NCI-H345 treated with DMSO at 0.1 percent for 48 hours (cell line): Measurements from ENCODE around the gene LIMA1.
A peak's percentile ranks its signal among the peaks of the same experiment; 100 is the strongest.
"Not testable (repeated sequence)": the region's sequence is repeated elsewhere in the genome, so short reads cannot be mapped to it uniquely, and the experiment has no call there.

Experiments
- DNase-seq: peaks from one replicate; lab custom pipeline; 2025; ENCODE audit not compliant: unreplicated experiment; lab: John Stamatoyannopoulos, UW

LIMA1 gene

GRCh38 chr12:50188875-50189575, 94.3 kb downstream of the LIMA1 start:
- DNase-seq: no peak

- no peak for DNase-seq
These were observed 95.0 kb downstream of the LIMA1 start for GRCh38 chr12:50188241-50188781.

GRCh38 chr12:50187084-50187900, 96.0 kb downstream of the LIMA1 start:
- DNase-seq: no peak

DNA sequence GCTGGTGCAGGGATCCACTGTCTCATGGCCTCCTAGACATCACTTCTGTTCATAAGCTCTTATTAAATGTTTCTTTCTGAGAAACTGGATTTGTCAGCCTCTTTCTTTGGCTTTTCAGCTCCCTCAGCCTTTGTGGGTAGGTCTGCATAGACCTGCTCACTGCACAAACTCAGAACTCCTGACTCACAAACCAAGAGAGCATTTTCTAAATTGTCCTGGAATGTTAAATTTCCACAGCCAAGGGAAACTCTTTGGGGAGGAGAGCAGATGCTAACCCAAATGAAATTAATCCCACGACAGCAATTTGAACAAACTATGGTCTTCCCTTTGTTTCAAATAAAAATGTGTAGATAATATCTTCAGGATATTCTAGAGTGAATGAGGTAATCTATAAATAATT, 96.6 kb downstream of the LIMA1 start:
- DNase-seq: no peak

- DNase-seq: no peak
These were observed 97.2 kb downstream of the LIMA1 start for GRCh38 chr12:50185970-50186663.

GRCh38 chr12:50185301-50185895, 97.9 kb downstream of the LIMA1 start:
- no peak for DNase-seq

DNA sequence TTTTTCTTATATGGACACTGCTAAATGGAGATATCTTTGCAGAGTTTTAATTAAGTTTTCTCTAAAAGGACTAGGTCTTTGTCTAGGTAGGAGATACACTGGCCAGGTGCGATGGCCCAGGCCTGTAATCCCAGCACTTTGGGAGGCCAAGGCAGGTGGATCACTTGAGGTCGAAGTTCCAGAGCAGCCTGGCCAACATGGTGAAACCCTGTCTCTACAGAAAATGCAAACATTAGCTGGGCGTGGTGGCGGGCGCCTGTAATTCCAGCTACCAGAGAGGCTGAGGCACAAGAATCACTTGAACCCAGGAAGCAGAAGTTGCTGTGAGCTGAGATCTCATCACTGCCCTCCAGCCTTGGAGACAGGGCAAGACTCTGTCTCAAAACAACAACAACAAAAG, 99.1 kb downstream of the LIMA1 start:
- no peak for DNase-seq

DNA sequence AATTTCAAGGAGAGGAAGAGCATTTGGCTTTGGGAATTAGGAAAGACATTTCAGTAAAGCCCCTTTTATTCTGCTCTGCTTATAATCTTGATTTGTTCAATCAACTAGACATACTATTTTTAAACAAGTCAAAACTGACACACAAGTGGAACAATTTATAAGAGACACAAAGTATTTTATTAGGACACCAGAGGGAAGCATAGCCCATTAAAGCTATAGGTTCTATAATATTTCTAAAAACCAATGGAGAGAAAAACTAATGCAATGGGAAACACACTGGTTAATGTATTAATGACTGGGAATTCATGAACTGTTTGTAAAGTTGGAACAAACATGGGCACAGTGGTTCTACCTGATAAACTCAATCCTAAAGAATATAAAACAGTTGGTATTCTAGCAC, 100.9 kb downstream of the LIMA1 start:
- DNase-seq: no peak

DNA sequence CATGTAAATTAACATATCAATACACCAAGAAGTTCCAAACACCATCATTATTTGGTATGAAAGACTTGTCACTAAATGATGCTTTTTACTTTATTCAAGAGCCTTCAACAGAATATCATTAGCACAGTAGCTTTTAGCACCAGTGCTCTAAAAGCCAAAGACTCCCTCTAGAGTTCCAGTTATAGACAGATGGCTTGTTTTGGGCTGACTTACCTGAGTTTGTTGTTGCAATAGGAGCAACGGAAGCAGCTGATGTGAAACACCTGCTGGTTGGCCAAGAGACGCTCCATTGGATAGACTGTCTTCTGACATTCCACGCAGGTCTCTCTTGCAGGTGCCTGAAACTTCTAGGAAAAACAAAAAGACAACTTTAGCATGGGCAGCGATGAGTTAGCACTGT, 101.6 kb downstream of the LIMA1 start:
- no peak for DNase-seq

GRCh38 chr12:50175716-50176026, 107.6 kb downstream of the LIMA1 start:
- DNase-seq: no peak

DNA sequence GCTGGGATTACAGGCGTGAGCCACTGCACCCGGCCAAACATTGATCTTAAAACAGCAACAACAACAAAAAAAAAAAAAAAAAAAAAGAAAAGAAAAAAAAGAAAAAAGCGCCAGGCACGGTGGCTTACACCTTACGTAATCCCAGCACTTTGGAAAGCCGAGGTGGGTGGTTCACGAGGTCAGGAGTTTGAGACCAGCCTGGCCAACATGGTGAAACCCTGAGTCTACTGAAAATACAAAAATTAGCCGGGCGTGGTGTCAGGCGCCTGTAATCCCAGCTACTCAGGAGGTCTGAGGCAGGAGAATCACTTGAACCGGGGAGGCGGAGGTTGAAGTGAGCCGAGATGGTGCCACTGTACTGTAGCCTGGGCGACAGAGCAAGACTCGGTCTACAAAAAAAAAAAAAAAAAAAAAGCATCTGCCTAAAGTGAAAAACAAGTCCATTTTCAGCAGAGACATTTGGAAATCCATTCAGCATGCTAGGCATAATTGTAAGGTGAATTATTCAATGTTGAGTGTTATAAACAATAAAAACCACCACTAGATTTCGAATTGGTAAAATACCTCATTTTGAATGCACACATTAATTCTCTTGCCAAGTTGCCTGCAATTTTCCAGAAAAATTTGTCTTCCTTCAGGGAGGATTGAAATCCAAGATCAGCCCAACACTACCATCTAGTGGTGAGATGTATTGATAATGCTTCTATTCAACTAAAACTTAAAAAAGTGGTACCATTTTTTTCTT, 108.2 kb downstream of the LIMA1 start:
- DNase-seq: no peak

- DNase-seq: peak; percentile 45
These were observed 116.1 kb downstream of the LIMA1 start, which contains the start of gene CERS5 for GRCh38 chr12:50167049-50167828. Gene CERS5 (minus strand): TSS chr12:50167369. CDS start chr12:50167297, 72 bp downstream.

- no peak for DNase-seq
These were observed 116.6 kb downstream of the LIMA1 start for GRCh38 chr12:50166799-50167048.

- no peak for DNase-seq
These were observed 118.4 kb downstream of the LIMA1 start for GRCh38 chr12:50164963-50165362.

- DNase-seq: no peak
These were observed 121.1 kb downstream of the LIMA1 start for GRCh38 chr12:50162230-50162629.

DNA sequence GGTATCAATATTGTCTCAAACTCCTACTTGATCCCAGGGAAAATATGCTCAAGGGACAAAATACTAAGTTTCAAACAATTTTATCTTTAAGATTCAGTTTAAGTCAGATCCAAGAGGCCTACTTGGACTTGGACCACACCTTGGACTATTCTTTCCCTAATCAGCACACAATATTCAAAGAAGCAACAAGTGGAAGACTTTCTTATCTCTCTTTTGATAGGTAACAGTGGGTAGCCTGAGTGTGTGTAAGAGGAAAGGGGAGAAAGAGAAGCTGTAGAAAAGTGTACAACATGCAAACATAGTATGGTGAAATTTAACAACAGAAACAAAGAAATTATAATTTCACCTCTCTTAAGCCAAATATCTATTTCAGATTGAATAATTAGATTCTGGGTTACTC, 122.7 kb downstream of the LIMA1 start:
- no peak for DNase-seq

DNA sequence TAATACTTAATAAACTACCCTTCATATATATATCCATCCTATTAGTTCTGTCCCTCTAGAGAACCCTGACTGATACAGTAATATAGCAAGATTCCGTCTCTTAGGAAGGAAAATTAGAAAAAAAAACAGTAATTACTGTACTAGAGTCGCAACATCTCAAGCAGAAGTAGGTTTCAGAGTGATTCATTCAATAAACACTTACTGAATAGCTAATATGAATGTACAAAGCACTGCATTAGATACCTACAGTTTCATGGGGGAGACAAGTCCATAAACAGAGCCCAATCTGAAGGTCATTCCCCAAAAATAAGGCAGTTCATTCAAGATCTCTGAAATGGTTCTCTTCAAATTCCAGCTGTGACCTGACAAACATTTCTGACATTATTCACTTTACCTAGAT, 126.1 kb downstream of the LIMA1 start:
- no peak for DNase-seq

DNA sequence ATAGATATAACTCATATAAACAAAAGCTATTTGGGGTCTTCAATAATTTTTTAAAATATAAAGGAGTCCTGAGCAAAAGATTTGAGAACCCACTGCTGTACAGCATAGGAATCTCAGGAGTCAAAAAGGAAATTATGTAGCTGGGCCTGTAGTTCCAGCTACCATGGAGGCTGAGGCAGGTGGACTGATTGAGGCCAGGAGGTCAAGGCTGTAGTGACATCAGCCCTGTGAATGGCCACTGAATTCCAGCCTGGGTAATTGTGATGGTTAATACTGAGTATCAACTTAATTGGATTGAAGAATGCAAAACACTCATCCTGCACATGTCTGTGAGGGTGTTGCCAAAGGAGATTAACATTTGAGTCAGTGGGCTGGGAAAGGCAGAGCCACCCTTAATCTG, 126.7 kb downstream of the LIMA1 start:
- DNase-seq: no peak

- DNase-seq: not testable (repeated sequence)
These were observed 128.4 kb downstream of the LIMA1 start for GRCh38 chr12:50154947-50155346.

GRCh38 chr12:50151047-50151687, 132.2 kb downstream of the LIMA1 start:
- no peak for DNase-seq
